Activated T-helper 1 cell treated with anti-CD3 and anti-CD28 coated beads, Interleukin-2, amount 50 U/mL, for 16 hours (primary cell): ENCODE results near the gene CTAG2.
"Not testable (repeated sequence)": the region's sequence is repeated elsewhere in the genome, so short reads cannot be mapped to it uniquely, and the experiment has no call there.

Experiments used
- DNase-seq, 2 donors: peaks; one replicate each; pipeline ENCODE4 v3.0.0-alpha.2; 2020; ENCODE audit warnings: low read depth in 1 of 2, low spot score in 1 of 2

CTAG2 gene

GRCh38 chrX:154653413-154653812 is at the start of gene CTAG2:
CTAG2 (minus strand) TSS chrX:154653579; CDS start chrX:154653515, 64 bp downstream.
- DNase-seq, result not testable (repeated sequence)

GRCh38 chrX:154698630-154699248 is 45.4 kb upstream of the CTAG2 start:
- DNase-seq, result no peak

- DNase-seq, result no peak
These were observed 43.3 kb upstream of the CTAG2 start for GRCh38 chrX:154696676-154697045.

GRCh38 chrX:154695911-154696675 is 42.7 kb upstream of the CTAG2 start:
- DNase-seq, result no peak

- DNase-seq, result no peak
These were observed 40.0 kb upstream of the CTAG2 start for GRCh38 chrX:154693394-154693793.

GRCh38 chrX:154690438-154690837 is 37.1 kb upstream of the CTAG2 start:
- not testable (repeated sequence) for DNase-seq

- DNase-seq, result not testable (repeated sequence)
These were observed 18.7 kb upstream of the CTAG2 start for GRCh38 chrX:154672084-154672483.

GRCh38 chrX:154670848-154671247 is 17.5 kb upstream of the CTAG2 start:
- DNase-seq, result not testable (repeated sequence)

- DNase-seq, result no peak
These were observed 8.5 kb upstream of the CTAG2 start for GRCh38 chrX:154661899-154662298.

- no peak for DNase-seq
These were observed 7.8 kb upstream of the CTAG2 start for GRCh38 chrX:154661170-154661569.

- no peak for DNase-seq
These were observed 7.2 kb upstream of the CTAG2 start for GRCh38 chrX:154660541-154660940.

GRCh38 chrX:154658957-154659356 is 5.6 kb upstream of the CTAG2 start:
- DNase-seq, result no peak

GRCh38 chrX:154658187-154658586 is 4.8 kb upstream of the CTAG2 start:
- DNase-seq, result no peak

- DNase-seq, result no peak
These were observed 3.9 kb upstream of the CTAG2 start for GRCh38 chrX:154657226-154657805.

- DNase-seq, result no peak
These were observed 2.4 kb upstream of the CTAG2 start for GRCh38 chrX:154655786-154656185.

- no peak for DNase-seq
These were observed 2.0 kb upstream of the CTAG2 start for GRCh38 chrX:154655346-154655745.

- DNase-seq, result no peak
These were observed 1.5 kb upstream of the CTAG2 start for GRCh38 chrX:154654925-154655324.

- no peak for DNase-seq
These were observed 993 bp upstream of the CTAG2 start for GRCh38 chrX:154654372-154654771.

- DNase-seq, result no peak
These were observed 354 bp downstream of the CTAG2 start for GRCh38 chrX:154653048-154653401.

GRCh38 chrX:154652311-154653047 is 900 bp downstream of the CTAG2 start:
- no peak for DNase-seq

GRCh38 chrX:154650221-154650510 is 3.2 kb downstream of the CTAG2 start:
- no peak for DNase-seq
